H54 (cell line): ENCODE data around the gene MYO9B.

Source experiments
- DNase-seq: peaks from one replicate; pipeline ENCODE4 v3.0.0; 2011; ENCODE audit warnings: low spot score, mixed read lengths; ENCODE audit not compliant: insufficient read length
- FAIRE-seq: peaks from 3 replicates; lab custom pipeline; 2011; peaks lifted over from hg19 to GRCh38; lab: Jason Lieb, UNC
- POLR2A ChIP-seq: IDR thresholded peaks from 2 replicates; pipeline ENCODE4 v1.6.1; 2011; ENCODE audit warnings: low read depth, mild to moderate bottlenecking, low read length

MYO9B gene

DNA sequence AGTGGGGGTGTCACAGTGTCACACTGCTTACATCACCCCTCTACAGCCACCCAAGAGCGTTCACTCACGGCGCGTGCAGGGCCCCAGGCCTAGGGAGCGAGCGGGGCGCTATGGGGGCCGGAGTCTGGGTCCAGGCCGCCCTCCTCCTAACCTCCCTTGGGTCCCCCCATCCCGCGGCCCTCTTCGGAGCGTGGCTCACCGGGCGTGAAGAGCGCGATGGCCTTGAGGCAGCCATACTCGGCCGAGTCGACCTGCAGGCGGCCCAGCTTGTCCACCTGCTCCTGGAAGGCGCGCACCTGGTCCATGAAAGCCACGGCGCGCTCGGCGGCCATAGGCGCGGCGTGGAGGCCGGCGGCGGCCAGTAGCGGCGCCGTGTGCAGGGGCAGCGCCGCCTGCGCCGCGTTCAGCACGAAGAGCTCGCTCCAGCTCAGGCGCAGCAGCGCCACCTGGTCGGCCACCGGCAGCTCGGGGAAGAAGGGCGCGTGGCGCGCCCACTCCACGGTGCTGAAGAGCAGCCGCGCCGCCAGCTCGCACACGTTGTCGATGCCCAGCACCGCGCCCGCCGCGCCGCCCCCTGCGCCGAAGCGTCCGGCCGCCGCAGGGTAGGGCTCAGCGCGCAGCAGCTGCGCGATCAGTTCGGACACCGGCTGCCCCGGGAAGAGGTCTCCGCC lies 159.9 kb downstream of the MYO9B start:
- no peak for FAIRE-seq
- no peak for TF ChIP-seq POLR2A
- no peak for DNase-seq

DNA sequence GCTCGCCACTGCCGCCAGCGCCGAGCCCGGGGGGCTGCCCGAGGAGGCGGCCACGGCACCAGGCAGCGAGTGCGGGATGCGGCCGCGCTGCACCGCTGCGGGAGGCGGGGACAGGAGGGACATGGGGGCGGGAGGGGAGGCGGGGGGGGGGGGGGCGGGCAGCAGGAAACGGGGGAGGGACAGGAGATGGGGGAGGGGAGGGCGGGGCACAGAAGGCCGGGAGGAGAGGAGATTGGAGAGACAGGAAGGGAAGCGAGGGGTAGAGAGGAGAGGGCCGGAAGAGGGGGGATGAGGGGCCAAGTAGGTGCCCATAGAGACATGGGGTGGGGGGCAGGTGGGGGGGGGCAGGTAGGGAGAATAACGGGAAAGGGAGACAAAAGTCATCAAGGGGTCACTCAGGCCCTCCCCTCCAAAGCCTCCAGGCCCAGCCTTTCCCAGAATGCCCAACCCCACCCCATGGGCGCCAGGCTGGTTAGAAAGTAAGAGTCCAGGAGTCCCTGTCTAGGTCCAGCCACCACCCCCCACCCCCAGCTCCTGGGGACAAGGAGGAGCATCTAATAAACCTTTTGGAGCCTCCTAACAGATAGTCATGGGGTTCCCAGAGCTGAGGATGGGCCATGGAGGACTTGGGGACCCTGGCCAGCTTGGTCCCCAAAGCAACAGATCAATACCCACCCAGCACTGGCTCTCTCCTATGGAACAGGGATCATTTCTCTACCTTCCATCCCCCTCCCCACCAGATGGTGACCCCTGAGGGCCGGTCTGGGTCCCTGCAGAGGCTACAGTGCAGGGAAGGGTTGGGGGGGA lies 160.6 kb downstream of the MYO9B start:
- no peak for TF ChIP-seq POLR2A
- no peak for FAIRE-seq
- DNase-seq: no peak

DNA sequence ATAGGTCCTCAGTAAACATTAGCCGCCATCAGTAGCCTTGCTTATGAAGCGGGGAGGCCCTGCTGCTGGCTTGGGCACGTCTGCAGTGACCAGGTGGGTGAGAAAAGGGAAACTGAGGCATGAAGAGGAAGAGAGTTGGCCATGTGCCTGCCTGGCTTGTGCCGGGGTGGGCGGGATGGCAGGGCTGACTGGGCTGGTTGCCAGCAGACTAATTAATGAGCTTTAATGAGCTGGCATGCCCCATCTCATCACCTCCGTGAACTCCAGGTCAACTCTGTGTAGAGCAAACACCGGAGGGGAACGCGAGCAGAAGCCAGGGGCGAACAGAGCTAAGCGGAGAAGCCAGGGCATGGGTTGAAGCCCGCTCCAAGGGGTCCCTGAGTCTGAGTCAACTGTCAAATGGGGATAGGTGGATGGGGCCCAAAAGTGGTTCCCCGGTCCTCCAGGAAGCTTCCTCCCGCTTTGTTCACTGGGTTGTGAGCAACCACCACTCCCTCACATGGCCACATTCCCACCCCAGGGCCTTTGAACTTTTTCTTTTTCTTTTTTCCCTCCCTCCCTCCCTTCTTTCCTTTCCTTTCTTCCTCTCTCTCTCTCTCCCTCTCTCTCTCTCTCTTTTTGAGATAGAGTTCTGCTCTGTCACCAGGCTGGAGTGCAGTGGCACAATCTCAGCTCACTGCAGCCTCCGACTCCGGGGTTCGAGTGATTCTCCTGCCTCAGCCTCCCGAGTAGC lies 161.4 kb downstream of the MYO9B start:
- FAIRE-seq: no peak

DNA sequence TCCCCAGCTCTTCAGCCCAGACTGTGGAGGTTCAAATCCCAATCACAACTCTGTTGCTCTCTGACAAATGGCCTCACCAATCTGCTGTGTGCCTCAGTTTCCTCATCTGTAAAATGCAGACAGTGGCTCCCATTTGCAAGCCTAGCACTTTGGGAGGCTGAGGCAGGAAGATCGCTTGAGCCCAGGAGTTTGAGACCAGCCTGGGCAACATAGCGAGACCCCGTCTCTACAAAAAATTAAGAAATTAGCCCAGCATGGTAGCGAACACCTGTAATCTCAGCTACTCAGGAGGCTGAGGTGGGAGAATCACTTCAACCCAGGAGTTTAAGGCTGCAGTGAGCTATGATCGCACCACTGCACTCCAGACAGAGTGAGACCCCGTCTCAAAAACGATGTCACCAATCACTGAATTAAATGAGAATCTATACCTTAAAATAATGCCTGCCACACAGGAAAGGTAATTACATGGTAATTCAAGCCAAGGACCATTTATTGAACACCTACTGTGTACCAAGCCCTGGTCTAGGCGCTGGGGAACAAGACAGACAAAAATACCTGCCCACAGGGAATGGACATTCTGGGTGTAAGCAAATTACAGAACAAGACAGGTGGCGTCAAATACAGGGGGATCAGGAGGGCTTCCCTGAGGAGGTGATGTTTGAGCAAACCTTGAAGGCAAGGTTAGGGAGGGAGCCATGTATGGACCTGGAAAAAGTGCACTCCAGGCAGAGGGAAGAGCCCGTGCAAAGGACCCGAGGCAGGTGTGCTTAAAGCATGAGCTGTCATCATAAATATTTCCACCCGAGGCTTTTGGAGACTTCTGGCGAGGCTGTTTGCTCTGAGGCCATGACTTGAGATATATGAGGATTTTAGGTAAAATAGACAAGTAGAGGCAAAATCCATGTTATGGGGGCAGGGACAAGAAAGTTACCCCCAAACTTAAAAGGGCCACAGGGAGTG lies 162.4 kb downstream of the MYO9B start:
- DNase-seq (no peak), FAIRE-seq (no peak)
- TF ChIP-seq POLR2A: no peak

More for the DNA sequence above, 161.4 kb downstream of the MYO9B start:
- TF ChIP-seq POLR2A: no peak
- no peak for DNase-seq

DNA sequence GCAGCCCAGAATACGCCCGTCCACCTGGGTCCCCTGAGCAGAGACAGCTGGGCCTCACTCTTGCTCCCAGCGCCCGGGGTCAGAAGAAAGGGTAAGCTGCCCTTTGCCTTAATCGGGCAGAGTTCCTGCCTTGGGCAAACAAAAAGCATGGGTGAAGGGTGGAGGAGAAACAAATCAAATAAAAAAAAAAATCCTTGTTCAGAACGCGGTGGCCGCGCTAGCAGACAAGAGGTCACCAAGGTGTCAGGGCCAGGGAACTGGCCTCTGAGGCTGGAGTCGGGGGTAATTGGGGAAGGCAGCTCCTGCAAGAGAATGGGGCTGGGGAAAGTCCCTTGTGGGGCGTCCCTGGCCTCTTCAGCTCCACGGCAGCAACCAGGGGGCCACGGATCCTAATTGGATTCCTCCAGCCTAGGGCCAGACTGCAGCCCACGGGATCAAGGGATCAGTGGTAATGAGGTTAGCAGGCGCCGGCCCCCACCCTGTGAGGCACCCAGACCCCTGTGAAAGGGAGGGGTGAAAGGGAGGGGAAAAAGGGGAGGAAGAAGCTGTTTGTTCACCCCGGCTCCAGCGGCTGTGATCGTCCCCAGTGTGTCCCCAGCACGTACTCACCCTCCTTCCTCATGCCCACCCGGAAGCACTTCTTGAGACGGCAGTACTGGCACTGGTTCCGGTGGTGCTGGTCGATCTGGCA lies 164.6 kb downstream of the MYO9B start:
- no peak for TF ChIP-seq POLR2A
- DNase-seq (no peak), FAIRE-seq (no peak)

DNA sequence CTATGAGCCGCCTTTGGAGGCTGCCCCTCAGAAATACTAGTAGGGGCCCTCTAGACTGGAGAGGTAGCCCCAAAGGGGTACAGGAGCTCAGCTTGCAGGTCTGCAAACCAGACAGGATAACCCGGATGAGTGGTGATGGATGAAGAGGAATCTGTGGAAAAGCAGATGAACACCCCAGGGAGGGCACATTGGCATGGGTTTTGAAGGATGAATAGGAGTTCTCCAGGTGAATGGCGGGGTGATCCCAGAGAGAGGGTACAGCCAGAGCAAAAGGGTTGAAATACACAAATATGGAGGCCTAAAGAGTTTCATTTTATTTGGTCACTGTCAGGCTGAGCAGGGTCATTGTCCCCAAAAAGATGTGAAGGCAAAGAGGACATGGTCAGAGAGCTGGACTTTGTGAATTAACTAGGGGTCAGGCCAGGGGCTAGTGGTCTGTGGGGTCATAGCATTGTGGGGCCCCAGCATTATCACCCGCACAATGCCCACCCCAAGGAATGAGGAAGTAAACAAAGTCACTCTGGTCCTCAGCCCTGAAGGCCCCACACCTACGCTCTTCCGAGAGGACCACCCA lies 165.3 kb downstream of the MYO9B start:
- FAIRE-seq: no peak
- DNase-seq: no peak
- no peak for TF ChIP-seq POLR2A

DNA sequence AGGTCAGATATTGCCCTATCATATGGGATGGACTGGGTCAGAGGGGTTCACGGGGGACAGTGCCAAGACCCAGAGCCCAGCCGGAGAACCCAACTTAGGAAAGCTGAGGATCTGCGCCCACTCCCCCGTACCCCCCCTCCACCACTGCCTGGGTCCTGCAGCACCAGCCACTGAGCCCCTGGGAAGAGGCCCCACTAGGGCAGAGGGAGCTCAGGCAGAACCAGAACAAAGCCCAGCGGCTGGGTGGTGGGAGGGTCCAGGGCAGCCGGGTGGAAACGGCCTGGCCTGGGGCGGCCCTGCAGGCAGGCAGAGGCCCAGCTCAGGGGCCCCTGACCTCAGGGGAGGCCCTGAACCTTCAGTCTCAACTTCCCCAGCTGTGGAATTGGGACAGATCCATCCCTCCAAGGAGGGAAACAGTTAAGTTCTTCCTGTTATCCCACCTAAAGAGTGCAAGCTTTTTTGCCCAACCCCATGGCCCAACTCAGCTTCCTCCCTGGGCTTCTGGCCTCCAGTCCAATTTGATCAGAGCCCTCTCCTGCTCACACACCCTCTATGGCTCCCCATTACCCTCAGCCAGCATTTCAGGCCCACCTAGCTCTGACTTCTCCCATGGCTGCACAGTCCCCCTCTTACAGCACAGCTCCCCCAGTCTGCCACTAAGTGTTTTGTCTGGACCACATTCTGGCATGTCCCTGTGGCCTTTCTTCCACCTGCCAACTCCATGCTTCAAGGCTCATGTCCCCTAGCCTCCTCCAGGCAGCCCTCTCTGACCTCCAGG lies 167.0 kb downstream of the MYO9B start:
- no peak for TF ChIP-seq POLR2A
- FAIRE-seq: no peak
- DNase-seq: no peak

DNA sequence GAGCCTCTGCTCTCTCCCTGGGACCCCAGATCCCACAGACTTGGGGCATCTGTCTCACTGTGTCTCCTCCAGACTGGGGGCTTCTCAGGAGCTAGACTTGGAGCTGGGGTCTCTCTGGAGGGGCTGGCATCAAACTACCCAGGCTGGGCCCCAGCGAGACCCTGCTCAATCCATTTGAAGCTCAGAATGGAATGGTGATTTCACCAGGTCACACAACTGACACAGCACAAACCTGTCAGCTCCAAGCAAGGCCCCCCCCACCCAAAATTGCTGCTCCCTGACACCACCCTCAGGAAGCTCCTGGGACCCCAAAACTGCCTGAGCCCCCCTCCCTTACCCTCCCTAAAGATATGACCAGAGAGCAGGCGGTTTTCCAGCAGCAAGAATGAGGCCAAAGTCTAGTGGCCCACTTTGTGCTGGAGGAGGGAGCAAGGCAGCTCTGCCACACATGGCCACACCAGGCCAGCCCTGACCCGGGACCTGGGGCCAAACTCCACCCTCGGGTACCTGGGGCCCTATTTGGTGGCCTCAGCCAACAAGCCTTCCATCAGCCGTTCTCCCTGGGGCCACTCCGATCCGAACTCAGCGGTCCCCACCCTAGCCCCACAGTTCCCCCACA lies 167.7 kb downstream of the MYO9B start:
- DNase-seq: no peak
- FAIRE-seq: no peak
- no peak for TF ChIP-seq POLR2A

DNA sequence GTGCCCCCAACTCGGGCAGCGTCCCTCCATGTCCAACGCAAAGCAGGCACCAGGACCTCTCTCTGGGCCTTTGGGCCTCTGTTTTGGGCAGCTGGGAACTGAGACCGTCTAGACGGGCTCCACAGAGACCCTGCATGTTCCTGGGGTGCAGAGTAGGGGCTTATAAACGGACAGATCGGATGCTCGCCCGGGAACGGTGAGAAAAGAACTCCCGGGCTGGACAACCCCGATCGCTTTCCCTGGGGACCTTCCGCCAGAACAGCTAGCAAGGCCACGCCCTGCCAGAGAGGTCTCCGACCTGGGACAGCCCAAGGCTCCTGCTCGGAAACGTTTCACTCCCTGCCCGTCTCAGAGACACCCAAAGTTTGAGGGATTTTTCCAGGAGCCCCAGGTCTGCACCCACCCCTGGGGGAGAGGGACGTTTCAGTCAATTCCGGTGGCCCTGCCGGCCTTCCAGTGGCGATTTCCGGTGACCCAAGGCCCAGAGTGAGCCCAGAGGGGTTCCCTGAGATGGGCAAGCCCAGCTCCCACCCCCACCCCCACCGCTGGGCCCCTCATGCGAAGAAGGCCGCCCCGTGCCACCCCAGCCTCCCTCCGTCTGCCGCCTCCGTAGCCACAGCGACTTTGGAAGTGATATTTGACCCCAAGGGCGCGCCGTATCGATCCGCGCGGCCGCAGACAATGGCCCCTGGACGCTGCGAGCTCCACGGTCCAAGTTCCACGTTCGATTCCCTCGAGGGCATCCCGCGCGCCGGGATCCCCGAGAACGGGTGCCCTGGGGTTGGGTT lies 168.4 kb downstream of the MYO9B start:
- DNase-seq (peak; percentile 76), FAIRE-seq (no peak)
- 0 out of 2 replicates have a peak, but pooled peaks have one; percentile 5 for TF ChIP-seq POLR2A
